SK-N-SH treated with all-trans-retinoic acid at 6 μM for 48 hours (cell line): ENCODE measurements around the gene GALNT7.

Source experiments
- ARNTL ChIP-seq: fragments of 450-650 bp; formaldehyde crosslinking; IDR thresholded peaks from 2 replicates; pipeline ENCODE4 v1.5.0; 2020; ENCODE audit warnings: low read depth, mild to moderate bottlenecking, moderate library complexity, borderline replicate concordance
- GLIS3 ChIP-seq: fragments of 250-450 bp; sonication (Bioruptor Pico); IDR thresholded peaks from 2 replicates; pipeline ENCODE4 v1.5.0; 2020; ENCODE audit warnings: mild to moderate bottlenecking, moderate library complexity
- ISL1 ChIP-seq: fragments of 250-450 bp; sonication (Bioruptor Pico); IDR thresholded peaks from 2 replicates; pipeline ENCODE4 v2.1.2; 2022; ENCODE audit warnings: mild to moderate bottlenecking, moderate library complexity
- PPARA ChIP-seq: fragments of 250-450 bp; sonication (Bioruptor Pico); IDR thresholded peaks from 2 replicates; pipeline ENCODE4 v1.5.0; 2020; ENCODE audit warnings: mild to moderate bottlenecking, borderline replicate concordance
- ZC3H10 ChIP-seq: fragments of 250-450 bp; sonication (Bioruptor Pico); IDR thresholded peaks from 2 replicates; pipeline ENCODE4 v1.5.1; 2021; ENCODE audit warnings: mild to moderate bottlenecking, moderate library complexity
- ZNF70 ChIP-seq: fragments of 450-650 bp; formaldehyde crosslinking; IDR thresholded peaks from 2 replicates; pipeline ENCODE4 v1.5.0; 2020; ENCODE audit warnings: mild to moderate bottlenecking, moderate library complexity
- ZNF8 ChIP-seq: fragments of 450-650 bp; formaldehyde crosslinking; IDR thresholded peaks from 2 replicates; pipeline ENCODE4 v1.5.0; 2020; ENCODE audit warnings: mild to moderate bottlenecking, moderate library complexity
- TF ChIP-seq, protein P1 (sequence below): fragments of 250-450 bp; sonication (Bioruptor Pico); IDR thresholded peaks from 2 replicates; pipeline ENCODE4 v1.5.1; 2020; ENCODE audit warnings: low read depth, mild to moderate bottlenecking, moderate library complexity

DNA sequence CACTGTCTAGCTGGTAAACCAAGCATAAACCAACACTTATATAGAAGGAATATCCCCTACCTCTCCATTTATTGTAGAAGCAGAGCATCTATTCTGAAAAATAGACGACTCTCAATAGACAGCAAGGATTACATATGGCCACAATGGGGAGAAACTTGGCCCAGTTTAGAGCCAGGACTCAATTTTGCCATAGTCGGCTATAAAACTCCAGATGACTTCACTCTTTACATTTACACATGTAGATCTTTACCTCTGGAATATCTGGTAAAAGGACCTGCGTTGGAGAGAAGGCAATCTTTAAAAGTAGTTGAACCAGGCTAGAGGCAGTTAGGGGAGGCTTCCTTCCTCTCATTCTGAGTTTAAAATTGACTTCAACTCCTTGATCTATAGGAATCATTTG is 88.2 kb downstream of the GALNT7 start:
- TF ChIP-seq ZNF8 (CRISPR knock-in tag), result no peak
- no peak for TF ChIP-seq ZC3H10
- no peak for TF ChIP-seq ZNF70 (CRISPR knock-in tag)
- TF ChIP-seq GLIS3 (CRISPR knock-in tag), result no peak
- no peak for TF ChIP-seq ARNTL (CRISPR knock-in tag)
- TF ChIP-seq, protein P1, sequence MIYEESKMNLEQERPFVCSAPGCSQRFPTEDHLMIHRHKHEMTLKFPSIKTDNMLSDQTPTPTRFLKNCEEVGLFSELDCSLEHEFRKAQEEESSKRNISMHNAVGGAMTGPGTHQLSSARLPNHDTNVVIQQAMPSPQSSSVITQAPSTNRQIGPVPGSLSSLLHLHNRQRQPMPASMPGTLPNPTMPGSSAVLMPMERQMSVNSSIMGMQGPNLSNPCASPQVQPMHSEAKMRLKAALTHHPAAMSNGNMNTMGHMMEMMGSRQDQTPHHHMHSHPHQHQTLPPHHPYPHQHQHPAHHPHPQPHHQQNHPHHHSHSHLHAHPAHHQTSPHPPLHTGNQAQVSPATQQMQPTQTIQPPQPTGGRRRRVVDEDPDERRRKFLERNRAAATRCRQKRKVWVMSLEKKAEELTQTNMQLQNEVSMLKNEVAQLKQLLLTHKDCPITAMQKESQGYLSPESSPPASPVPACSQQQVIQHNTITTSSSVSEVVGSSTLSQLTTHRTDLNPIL, result no peak
- no peak for TF ChIP-seq ISL1 (CRISPR knock-in tag)
- TF ChIP-seq PPARA (CRISPR knock-in tag), result no peak
